Measurements from ENCODE around the gene ZNF341.

Gene ZNF341

DNA sequence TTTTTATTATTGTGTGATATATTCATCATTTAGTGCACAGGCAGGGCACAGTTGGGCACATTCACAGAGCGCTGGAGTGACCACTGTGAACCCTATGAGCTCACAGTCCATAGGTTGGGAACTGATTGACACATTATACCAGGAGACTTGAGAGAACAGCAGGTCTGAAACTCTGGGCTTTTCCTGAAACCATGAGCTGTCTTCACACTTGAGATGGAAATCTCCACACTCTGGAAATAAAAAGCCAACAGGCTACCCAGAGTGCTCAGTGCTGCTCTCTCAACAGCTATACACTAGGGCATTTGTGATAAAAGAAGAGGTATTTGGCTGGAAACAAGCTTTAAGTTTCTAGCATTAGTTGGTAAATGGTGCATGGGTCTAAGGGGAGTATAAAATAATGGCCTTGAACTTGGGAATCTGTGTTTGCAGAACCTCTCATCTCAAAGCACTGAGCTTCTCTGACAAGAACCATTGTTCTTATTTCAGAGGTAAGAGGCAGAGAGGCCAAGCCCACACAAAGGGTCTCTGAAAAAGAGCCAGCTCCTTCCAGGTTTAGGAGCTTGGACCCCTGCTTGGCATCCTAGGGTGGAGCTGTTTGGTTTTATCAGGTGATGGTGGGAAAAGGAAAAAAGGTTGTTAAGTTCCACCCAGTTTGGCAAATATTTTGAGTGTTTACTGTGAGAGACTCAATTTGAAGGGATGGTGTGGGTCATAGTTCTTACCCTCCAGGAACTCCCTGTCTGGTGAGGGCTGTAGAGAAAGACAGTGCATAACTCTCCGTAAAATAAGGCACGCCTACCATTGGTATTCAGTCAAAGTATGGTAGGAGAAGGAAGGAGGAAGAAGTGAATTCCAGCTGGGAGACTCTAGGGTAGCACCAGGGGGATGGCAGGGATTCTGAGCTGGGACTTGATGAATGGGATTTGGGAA is 93.8 kb downstream of the ZNF341 start:
- no peak for DNase-seq (ENCODE audit: low spot score)

DNA sequence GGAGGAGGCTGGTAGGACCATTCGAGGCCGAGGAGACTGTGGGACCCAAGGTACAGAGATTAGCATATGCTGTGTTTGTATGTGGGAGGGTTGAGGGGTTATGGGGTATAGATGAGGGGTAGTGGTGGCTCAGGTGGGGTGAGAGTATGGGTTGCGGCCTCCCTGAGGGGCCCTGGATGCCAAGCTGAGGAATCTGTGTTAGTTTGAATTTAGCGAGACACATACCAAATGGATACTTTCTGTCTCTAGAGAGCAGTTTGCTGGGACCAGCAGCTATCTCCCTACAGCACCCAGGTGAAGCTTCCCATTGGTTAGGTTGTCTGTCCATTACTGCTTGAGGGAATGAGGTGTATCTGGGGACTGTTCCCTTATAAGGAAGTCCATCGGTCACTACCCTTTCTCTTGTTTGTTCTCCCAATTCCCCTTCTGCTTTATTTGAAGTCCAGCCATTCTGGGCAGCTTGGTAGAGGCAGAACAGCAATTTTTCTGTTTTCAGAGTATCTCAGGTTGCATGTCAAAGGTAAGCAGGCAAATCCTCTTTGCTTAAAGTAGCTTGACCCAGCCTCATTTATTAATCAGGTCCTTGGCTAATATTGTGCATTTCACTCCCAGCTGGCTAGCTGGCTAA is 94.6 kb downstream of the ZNF341 start:
- no peak for DNase-seq (ENCODE audit: low spot score)

GRCh38 chr20:33827109-33827508 is 95.3 kb downstream of the ZNF341 start:
- no peak for DNase-seq (ENCODE audit: low spot score)

GRCh38 chr20:33827634-33828325 is 96.0 kb downstream of the ZNF341 start:
- DNase-seq (ENCODE audit: low spot score) = peak; percentile 31

- peak; percentile 35 for DNase-seq (ENCODE audit: low spot score)
Observed at GRCh38 chr20:33828326-33828844, 96.6 kb downstream of the ZNF341 start.

- DNase-seq (ENCODE audit: low spot score) = no peak
Observed at GRCh38 chr20:33828967-33829560, 97.3 kb downstream of the ZNF341 start.

DNA sequence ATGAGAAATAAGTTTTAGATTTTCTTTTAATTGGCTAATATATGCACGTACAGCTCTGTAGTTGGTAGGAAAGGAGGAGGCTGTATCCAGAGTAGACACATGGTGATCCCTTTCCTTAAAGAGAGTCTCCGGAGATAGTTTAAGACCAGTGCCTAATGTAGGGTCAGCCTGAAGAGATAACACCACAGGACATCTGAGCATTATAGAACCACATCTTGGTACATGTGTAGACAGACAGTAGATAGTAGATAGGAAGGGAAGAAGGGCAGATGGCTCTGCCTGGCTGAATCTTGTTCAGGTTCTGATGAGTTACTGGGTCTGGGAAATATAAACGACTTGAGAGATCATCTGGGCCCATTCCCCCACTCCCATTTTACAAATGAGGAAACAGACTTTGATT is 97.8 kb downstream of the ZNF341 start:
- DNase-seq (ENCODE audit: low spot score) = no peak

DNA sequence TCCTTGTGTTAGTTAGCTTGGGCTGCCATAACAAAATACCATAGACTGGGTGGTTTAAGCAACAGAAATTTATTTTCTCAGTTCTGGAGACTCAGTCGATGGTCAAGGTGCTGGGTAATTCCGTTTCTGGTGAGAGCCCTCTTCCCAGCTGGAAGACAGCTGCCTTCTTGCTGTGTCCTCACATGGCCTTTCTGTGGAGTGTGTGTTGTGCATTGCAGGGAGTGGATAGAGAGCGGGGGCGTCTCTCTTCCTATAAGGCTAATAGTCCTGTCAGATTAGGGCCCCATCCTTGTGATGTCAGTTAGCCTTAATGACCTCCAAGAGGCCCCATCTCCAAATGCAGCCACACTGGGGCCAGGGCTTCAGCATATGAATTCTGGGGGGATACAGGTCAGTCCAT is 98.6 kb downstream of the ZNF341 start:
- no peak for DNase-seq (ENCODE audit: low spot score)

DNA sequence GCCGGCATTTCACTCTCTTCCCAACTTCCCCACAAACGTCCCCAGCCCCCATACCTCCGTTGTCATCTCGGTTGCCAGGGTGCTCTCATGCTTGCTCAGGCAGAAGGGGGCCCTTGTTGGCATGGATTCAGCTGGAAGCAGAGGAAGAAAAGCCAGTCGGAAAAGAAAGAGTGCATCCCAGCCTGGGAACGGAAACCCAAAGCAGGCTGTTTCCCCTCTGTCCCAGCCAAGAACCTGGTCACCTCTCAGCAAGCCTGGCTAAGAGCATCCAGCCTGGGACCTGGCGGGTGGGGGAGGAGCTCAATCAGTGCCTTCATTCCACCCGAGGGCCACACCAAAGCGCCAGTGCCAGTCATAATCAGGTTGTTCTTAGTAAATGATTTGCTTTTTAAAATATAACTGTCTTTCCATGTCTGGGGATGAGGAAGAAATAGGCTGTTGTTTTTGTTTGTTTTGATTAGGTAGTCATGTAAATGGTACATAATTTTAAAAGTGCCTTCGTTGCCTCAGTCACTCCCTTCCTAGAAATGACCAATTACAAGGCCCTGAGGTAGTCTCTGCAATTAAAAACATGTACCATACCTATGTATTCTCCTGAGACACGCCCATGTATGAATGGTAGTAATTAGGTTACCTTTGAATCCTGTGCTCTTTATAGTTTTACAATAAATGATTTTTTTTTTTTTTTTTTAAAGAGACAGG is 100.5 kb downstream of the ZNF341 start:
- no peak for DNase-seq (ENCODE audit: low spot score)

GRCh38 chr20:33833333-33833732 is 101.5 kb downstream of the ZNF341 start:
- no peak for DNase-seq (ENCODE audit: low spot score)

DNA sequence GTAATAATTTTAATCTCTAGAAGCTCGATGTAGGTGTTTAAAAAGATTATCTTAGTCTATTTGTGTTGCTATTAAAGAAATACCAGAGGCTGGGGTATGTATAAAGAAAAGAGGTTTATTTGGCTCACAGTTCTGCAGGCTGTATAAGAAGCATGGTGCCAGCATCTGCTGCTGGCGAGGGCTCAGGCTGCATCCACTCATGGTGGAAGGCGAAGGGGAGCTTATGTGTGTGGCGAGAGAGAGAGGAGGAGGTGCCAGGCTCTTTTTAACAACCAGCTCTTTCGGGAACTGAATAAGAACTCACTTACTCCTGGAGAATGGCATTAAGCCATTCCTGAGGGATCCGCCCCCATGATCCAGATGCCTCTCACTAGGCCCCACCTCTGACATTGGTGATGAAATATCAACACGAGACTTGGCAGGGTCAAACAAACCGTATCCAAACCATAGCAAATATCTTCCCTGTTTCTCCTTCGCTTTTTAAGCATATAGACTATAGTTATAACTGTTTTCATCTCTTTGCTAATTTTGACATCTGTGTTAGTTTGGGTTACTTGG is 103.9 kb downstream of the ZNF341 start:
- no peak for DNase-seq (ENCODE audit: low spot score)

DNA sequence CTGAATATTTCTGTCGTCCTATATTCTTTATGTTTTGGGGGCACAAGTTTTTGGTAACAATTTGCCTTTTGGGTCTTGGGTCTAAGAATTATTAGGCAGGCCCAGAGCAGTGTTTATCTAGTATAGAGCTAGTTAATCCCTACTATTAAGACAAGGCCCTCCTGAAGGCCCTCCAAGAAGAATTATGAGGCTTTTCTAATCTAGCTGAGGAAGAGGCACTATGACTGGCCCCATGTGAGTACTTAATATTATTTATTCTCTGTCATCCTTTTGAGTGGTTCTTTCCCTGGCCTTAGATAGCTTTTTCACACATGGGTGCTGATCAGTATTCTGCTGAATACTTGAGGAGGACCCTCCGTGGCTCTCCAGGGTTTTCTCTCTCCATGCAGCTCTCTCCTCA is 104.5 kb downstream of the ZNF341 start:
- DNase-seq (ENCODE audit: low spot score) = no peak

DNA sequence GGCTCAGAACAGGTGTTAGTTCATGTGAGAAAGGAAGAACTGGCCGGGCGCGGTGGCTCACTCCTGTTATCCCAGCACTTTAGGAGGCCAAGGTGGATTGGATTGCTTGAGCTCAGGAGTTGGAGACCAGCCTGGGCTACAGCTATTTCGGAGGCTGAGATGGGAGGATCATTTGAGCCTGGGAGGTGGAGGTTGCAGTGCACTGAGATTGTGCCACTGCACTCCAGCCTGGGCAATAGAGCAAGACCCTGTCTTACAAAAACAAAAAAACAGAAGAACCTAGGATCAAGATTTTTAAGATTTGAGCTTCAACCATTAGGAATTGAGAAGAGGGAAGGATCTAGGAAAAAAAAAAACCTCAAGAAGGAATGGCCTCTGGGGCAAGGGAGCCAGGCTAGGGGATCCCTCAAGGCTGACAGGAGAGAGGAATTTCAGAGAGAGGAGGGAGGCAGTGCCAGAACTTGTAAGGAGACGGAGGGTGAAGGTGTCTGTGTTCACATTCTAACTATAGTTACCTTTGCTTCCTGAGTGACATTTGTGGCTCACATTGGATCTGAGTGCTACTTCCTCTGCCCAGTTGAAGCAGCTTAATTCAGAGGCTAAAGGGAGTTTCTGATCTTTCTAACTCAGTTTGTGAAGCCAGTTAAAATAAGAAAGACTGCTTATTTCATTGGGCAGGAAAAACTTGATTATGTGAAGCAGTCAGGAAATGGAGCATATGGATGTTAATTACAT is 105.5 kb downstream of the ZNF341 start:
- DNase-seq (ENCODE audit: low spot score) = no peak

- no peak for DNase-seq (ENCODE audit: low spot score)
Observed at GRCh38 chr20:33838035-33838864, 106.5 kb downstream of the ZNF341 start.

- DNase-seq (ENCODE audit: low spot score) = no peak
Observed at GRCh38 chr20:33839591-33839990, 107.8 kb downstream of the ZNF341 start.

DNA sequence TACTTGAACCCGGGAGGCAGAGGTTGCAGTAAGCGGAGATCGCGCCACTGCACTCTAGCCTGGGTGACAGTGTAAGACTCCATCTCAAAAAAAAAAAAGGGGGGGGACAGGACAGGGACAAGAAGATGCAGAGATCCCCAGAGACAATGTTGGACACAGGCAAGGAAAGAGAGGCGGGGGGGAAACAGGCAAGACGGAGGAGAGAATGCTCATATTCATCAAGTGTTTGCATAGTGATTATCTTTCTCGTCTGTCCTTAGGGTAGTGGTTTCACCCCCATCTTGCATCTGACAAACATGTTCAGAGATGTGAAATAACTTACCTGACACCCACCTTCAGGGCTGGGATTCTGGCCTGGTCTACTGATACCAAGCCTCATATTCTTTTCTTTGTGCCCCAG is 108.4 kb downstream of the ZNF341 start:
- no peak for DNase-seq (ENCODE audit: low spot score)

- no peak for DNase-seq (ENCODE audit: low spot score)
Observed at GRCh38 chr20:33840759-33841435, 109.1 kb downstream of the ZNF341 start.

- no peak for DNase-seq (ENCODE audit: low spot score)
Observed at GRCh38 chr20:33841436-33841799, 109.6 kb downstream of the ZNF341 start.

Measured in NAMALWA (cell line).